Upper lobe of left lung (tissue), 4 donors: ENCODE measurements around the gene ARRB2.

Experiments
- POLR2A ChIP-seq, 4 donors: fragments of 450-650 bp; IDR thresholded peaks; one replicate each; pipeline ENCODE4 v1.5.1; 2016 to 2017; ENCODE audit warnings: antibody characterized with exemption in 4 of 4, mild to moderate bottlenecking in 2 of 4
- POLR2AphosphoS5 ChIP-seq, 2 donors: sonication (generic); formaldehyde crosslinking; IDR thresholded peaks; one replicate each; pipeline ENCODE4 v1.5.1; 2017; ENCODE audit warnings: antibody characterized with exemption in 2 of 2
- TF ChIP-seq, protein P1 (sequence below), 6 experiments: fragments of 450-650 bp in 4 of 6; fragments of 200-600 bp in 2 of 6; sonication (generic) in 2 of 6; IDR thresholded peaks; one replicate each; pipeline ENCODE4 v1.5.1; 2016 to 2019; ENCODE audit warnings: antibody characterized with exemption in 6 of 6

- TF ChIP-seq, protein P1, sequence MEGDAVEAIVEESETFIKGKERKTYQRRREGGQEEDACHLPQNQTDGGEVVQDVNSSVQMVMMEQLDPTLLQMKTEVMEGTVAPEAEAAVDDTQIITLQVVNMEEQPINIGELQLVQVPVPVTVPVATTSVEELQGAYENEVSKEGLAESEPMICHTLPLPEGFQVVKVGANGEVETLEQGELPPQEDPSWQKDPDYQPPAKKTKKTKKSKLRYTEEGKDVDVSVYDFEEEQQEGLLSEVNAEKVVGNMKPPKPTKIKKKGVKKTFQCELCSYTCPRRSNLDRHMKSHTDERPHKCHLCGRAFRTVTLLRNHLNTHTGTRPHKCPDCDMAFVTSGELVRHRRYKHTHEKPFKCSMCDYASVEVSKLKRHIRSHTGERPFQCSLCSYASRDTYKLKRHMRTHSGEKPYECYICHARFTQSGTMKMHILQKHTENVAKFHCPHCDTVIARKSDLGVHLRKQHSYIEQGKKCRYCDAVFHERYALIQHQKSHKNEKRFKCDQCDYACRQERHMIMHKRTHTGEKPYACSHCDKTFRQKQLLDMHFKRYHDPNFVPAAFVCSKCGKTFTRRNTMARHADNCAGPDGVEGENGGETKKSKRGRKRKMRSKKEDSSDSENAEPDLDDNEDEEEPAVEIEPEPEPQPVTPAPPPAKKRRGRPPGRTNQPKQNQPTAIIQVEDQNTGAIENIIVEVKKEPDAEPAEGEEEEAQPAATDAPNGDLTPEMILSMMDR (IDR thresholded peaks at IDR 0.05), result no peak
- TF ChIP-seq POLR2AphosphoS5 (IDR thresholded peaks at IDR 0.05), result no peak
- no peak for TF ChIP-seq POLR2A (IDR thresholded peaks at IDR 0.05)
These were observed 45.4 kb upstream of the ARRB2 start for GRCh38 chr17:4665027-4665426.
